HG02610 (cell line): ENCODE data around the gene EGFR.
A peak's percentile ranks its signal among the peaks of the same experiment; 100 is the strongest.

Source experiments
- ATAC-seq: cut with Tn5 transposase; IDR thresholded peaks from one replicate; pipeline ENCODE4 v1.9.1; 2021; ENCODE audit warnings: mild to moderate bottlenecking, moderate library complexity; ENCODE audit not compliant: unreplicated experiment

Gene EGFR

DNA sequence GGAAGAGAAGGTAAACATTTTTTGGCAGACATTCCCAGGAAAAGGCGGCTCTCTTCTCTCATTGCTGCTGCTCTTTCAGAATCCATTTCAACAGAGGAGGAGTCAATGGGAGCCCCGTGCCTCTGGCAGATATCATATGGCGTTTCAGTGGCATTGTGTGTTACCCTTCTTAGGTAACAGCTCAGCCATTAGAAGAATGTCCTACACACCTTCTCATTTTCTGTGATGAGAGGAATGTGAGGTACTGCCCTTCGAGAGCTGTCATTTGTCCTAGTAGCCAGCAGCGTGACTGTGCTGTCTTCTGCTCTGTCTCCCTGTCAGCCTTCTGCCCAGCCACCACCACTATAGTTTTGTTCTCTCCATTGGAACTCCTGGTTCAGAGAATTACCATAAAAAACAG lies 102.4 kb downstream of the EGFR start:
- no peak for ATAC-seq

DNA sequence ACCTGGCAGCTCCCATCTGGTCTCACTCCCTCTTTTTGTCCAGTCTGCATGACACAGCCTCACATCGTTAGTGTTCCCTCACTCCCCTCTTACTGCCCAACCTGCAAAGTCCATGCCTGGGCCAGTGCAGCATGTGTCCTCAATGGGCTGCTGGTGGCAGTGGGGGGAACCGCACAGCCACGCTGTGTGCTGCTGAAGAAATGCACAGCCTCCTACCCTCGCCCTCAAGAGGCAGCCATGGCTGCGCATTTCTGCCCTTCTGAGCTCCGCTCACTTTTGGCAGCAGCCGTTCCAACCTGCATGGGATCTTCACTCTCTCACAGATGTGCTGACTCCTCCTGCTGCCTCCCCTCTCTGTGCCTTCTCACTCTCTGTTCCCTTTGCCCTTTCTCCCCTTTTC lies 103.4 kb downstream of the EGFR start:
- ATAC-seq: no peak

DNA sequence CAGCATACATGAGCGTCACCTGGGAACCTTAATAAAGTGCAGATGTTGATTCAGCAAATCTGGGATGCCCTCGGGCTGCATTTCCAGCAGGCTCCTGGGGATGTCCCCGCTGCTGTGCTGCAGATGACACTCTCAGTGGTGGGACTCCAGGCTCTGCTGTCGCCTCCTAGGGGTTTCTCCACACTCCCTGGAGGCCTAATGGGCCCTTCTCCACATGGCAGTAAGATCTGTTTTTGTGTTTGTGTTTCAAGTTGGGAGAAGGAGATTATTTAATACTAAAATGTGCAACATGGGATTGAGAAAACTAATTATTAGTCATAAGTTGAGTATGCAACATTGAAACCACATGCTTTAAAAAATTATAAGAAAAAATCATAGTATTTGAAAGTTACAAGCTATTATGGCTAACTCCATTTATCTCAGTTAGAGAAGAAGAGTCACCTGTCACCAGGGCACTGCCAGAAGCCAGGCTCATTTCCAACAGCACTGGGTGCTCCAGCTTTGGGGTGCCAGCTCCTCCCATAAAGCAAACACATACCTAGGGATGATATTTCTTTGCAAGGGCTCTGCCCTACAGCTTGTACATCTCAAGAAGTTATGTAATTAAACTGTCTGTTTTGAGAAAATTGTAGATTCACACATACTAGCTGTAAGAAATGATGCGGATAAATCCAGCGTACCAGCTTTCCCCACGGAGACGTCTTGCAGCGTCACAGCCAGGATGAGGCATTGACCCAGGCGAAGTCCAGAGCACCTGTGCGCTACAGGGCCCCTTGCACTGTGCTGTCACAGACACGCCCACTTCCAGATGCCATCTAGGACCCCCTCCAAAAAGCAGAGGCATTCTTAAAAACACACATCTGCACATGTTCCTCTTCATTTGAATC lies 106.4 kb downstream of the EGFR start:
- ATAC-seq: no peak

DNA sequence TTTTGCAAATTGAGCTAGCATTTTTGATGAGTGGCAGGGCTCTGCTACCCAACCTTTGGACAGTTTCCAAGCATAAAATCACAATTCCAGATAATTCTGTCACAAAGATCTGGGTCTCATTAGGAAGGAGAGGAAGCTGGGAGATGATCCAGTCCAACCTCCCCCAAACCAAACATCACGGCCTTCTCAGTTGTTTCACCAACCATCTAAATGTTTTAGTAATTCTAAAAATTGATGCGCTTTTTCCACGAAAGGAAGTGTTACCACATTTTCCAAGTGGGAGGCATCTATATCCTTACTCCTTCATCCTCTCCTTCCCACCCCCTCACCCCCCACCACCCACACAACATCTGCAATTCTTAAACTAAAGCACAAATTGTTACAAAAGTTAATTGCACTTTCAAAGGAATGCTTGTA lies 108.3 kb downstream of the EGFR start:
- ATAC-seq: no peak

DNA sequence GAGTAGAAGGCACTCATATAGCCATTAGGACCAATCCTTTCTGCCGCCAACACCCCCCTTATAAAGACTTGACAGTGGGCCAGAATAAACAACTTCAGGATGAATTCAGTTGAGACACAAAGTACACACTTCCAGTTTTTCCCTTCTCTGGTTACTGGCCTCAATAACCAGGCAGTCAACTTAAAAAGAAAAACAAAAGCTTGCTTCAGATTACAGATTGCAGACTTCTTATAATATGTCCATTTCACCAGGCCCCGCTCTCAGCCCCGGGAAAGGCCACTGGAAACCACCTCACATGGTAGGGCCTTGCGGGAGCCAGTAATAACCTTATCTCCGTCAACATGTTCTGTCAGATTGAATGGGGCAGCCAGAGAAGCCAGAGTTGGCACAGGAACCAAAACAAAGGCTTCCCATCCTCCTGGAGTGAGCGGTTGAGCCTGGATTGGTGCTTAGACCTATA lies 108.8 kb downstream of the EGFR start:
- no peak for ATAC-seq

DNA sequence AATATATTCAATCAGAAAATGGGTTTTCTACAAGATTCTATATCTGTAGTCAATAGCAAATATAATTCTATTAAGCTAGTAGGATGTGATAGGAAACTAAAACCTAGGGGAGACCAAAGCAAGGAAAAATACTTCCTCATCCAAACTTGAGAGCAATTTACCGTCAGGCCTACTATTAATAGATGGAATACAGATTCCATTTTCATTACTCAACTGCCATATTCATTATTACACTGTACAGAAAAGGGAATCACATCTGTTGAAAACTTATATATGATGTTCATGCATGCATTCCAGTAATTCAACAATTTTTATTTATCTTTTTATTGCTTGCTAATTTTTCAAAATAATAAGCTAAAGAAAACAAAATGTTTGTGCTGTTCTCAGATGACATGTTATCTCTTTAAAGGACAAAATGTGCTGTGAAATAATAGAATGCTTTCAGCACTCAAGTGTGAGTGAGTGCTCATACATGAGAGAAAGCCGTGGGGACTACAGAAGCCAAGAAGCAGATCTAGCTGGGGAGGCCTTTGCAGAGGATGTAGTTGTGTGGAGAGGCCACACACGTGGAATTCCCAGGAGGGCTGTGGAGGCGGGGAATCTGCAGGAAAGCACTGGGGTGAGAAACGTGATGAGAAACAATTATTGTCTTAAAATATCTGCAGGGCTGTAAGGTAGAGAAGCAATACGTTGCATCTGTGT lies 110.0 kb downstream of the EGFR start:
- ATAC-seq: no peak

DNA sequence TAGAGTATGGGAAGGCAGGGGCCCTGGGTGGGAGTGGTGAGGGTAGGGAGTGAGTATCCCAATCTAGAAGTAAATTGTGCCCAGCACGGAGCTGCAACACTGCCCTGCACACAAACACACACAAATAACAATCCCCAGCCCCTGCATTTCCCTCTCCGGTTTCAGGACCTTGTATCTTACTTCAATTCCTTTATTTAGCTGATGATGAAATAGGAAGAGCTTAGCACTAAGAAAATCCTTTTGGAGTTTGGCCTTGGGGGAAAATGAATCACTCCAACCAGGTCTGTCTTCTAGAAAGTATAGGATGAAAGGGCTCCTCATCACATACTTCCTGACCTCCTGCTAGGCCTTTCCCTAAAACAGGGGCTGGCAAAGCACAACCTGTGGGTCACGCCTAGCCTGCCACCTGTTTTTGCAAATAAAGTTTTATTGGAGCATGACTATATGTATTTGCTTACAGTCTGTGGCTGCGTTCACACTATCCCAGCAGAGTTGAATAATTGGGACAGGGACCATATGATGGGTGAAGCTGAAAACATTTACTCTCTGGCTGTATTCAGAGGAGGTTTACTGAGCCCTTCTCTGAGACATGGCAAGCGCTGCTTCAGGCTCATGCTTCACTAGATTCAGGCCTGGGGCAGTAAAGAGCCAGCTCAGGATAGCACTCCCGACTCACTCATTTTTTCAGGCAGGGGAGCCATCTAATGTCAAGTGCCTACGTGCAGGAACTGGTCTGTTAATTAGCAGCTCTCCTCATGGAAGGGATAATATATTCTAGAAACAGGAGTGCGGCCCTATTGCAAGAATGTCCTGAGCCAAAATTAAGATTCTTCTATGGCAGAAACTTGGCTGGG lies 111.0 kb downstream of the EGFR start:
- ATAC-seq: no peak

DNA sequence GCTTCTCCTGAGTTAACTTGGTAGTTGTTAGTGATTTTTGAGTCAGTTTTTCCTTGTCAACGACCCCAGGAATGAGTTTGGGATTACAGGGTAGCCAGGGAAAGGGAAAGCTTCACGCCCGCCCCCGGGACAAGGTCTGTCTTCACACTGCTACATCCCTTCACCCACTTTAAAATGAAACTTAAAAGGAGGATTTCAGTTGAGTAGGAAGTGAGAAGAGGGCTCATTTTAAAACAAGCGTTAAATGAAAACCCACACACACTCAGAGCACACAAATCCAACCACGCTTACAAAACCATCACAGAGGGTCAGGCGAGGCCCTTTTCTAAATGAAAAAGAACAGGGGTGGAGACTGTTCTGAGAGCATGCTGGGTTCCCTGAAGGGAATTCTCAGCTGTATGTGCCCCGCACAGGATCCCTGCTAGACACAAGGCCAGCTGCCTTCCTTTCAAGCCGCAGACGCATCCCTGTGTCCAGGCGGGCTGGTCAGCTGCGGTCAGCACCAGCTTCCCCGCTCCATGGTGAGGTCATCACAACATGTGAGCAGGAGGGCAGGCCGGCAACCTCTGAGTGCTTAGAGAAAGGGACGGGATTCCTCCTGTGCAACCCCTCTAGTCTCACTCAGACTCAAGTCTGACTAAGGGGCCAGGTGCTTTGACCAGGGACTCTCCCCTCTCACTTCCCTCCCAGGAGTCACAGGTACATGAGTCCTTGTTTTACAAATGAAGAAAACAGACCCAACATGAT lies 111.8 kb downstream of the EGFR start:
- peak; percentile 44 for ATAC-seq

DNA sequence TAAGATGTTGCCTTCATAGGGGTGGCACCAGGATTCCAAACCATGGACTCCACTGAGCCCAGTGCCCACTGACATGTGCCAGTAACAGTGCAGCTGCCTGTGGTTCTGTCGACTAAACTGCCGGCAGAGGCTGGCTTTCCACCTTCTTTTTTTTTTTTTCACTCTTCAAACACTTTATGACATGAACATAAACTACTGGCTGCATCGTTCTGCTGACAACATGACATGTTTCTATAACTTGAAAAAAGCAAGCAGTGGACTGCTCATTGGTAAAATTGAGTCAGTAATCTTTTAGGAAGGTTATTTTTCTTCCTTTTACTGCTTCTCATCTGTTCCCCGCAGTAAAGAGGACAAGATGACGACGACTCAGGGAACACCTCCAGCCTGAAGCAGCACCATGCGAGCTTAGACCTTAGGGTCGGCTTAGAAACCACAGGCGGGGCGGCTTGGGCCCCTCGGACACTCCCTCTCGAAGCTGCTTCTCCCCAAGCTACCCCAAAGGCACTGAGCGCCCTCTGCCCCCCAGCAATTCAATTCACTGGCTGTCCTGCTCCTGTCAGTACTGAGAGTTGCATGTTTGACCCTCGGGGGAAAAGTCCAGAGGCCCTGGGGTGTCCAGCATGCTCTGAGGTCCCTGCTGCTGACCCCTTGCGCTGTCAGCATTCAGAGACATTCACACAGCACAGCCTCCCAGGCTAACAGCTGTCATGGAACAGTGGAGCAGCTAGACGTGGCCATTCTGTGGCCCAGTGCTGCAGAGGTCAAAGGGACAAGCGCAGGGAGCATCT lies 112.5 kb downstream of the EGFR start:
- ATAC-seq: no peak

DNA sequence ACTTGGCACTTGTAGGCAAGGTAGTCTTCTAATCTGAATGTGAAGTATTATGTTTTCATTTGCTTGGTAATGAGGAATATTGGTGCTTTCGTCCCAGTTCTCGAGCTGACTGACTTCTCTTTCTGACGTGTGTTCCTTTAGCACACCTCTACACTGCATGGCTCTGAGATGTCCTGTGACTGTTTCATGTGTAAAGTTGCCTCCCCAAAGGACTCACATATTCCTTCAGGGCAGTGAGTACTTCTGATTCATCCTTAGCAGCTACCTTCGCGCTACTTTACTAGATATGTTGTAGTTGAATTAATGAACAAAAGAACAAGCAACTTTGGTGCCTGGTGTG lies 113.7 kb downstream of the EGFR start:
- no peak for ATAC-seq

DNA sequence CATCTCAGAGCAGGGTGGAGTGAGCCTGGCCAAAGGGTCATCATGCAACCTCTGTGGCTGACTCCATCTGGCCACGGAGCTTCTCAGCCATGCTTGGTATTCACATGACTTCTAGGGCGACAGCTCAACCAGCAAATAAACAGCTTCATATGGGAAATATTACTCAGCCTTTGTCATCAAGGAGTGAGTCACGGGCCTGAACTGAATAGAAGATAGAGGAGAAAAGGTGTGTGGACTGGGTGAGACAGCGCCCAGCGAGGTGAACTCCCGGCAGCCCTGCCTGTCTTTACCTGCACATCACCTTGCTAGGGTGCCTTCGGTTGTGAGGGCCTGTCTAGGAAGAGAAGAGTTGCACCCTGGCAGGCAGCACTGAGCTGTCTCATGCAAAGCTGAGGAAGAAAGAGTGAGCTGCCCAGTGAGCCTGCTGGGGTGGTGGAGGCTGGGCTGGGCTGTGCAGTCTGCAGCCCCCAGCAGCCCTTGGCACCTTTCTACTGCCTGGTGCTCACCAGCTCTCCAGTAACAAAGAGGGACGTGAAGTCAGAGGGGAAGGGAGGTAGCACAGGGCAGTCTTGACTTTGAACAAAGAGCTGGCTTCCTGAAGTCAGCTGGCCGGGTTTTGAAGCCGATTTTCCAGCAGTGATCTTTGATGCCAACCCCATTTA lies 114.2 kb downstream of the EGFR start:
- ATAC-seq: peak; percentile 54

DNA sequence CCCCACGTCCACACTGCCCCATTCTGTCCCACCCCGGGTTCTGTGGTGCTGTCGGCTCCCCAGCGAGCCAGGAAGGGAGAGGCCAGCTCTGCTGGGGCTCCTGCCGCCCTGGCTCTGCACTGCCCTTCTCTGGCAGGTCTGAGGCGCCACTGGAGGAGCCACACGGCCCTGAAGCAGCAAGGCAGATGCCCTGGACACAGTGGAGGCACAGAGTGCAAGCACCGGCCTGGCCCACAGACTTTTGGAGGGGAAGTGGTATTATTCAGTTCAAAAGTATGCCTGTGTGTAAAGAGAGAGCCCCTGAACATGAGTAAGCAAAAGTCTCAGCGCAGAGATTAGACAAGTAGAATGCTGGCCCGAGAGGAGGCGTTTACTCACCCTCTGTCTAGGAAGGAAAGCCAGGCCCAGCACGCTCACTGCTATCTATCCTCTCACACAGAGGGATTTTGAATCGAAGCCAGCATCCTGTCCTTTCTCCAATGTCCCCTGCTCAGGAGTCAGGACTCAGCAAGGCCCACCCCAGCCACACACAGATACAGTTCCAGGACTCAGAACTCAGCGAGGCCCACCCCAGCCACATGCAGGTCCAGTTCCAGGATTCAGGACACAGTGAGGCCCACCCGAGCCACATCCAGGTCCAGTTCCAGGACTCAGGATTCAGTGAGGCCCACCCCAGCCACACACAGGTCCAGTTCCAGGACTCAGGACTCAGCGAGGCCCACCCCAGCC lies 115.0 kb downstream of the EGFR start:
- ATAC-seq: no peak

DNA sequence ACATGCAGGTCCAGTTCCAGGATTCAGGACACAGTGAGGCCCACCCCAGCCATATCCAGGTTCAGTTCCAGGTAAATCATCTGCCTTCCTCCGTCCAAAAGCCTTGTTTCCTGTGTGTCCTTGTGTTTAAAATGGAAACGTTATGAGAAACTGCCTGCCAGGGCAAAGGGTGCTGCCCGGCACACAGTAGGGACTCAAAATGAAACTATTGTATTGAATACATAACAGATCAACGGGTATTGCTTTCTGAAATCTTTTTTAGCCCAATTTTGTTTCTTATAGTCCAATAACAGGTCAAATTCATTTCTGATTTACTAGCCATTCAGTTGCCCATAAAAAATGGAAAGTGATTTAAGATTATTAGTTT lies 115.5 kb downstream of the EGFR start:
- ATAC-seq: no peak

DNA sequence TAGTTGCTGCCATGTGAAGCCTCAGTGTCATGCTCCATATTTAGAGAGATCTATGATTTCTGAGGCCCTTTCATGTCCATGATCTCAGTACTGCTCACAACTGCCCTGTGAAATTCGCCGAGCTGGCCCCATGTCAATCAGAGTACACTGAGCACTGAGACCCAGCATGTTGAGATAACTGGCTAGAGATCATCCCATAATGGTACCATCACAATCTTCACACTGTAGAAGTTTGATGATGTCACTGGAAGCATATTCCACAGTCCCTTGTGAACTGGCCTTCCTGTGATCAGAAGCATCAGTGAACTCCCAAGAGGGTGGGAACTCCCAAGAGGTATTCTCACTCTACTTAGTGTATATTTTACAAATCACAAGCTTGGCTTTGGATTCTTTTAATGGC lies 116.0 kb downstream of the EGFR start:
- no peak for ATAC-seq

DNA sequence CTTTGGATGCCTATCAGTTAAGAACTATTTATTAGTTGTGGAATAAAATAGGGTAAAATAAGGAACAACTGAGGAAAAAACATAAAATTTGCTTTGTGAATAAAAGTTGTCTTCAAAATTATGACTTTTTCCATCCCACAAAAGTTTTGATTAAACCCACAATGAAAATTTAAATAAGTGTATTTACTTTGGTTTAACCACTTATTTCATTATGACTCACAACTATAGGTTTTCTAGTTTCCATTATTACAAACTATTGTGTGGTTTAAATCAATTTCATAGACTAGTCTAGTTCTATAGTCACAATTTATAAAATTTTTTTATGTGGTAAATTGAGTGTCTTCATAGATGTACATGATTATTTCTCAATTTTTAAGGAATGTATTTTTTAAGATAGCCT lies 116.6 kb downstream of the EGFR start:
- no peak for ATAC-seq

DNA sequence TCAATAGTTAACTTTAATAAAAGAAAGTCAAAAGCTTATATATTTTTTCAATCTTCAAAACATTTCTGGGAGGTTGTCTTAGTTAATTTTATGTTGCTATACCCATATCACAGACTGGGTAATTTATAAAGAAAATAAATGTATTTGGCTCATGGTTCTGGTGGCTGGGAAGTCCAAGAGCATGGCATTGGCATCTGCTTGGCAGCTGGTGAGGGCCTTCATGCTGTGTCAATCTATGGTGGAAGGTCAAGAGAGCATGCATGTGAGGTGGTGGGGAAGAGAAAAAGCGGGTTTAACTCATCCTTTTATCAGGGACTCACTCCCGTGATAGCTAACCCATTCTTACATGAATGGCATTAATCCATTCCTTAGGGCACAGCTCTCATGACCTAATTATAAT lies 119.8 kb downstream of the EGFR start:
- no peak for ATAC-seq

DNA sequence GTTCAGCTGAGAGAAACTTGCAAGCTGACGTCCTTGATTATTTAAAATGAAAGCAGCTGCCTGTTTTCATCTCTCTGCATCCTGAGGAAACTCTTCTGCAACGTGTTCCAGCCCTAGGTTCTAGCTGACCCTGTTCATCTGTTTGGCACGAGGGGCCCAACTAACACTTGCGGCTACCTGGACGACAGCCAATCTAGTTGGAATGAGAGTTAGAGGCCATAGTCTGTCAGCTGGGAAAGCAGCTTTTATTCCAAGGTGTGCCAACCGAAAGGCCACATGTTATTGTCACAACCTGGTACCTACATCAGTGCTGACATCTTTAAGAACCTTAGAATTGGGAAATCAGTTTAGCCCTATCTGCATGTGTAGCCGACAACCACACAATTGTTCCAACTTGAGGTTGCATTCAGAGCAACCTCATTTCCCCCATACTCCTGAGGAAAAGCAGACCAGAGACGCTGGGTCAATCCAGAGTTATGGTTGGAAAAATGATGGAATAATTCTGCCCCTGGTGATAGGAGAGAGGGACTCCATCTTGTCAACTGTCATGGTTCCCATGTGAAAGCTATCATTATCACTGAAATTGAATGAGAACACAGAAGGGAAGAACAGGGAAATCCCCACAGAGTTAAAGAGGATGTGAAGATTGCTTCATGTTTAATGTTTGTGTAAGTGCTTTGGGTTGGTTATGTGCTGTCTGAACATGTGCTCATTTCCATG lies 121.6 kb downstream of the EGFR start:
- peak; percentile 96 for ATAC-seq

DNA sequence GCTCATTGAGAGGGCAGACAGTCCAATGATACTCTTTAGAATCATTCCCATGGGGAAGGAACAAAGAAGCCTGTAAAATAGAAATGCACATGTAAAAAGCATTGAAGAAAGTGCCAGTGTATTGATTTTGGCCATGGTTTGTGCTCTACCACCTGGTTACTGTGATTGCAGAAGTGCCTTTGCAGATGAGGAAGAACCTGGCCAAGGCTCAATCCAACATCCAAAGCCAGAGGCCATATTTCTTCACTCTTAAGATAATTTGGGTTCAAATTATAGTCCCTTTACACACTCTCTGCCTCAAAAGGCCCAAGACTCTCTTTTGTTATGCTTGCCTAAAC lies 122.1 kb downstream of the EGFR start:
- no peak for ATAC-seq
